GM13977 (cell line): ENCODE measurements around the gene SNX27.
"Not testable (repeated sequence)": the region's sequence is repeated elsewhere in the genome, so short reads cannot be mapped to it uniquely, and the experiment has no call there.

Source experiments
- DNase-seq: peaks from one replicate; pipeline ENCODE4 v3.0.0; 2012; ENCODE audit warnings: low spot score
- CTCF ChIP-seq: IDR thresholded peaks from 2 replicates; pipeline ENCODE4 v1.5.1; 2012; ENCODE audit warnings: mild to moderate bottlenecking, control low read depth; ENCODE audit not compliant: insufficient read depth; ENCODE audit errors: extremely low read depth, missing control alignments
- in situ Hi-C: fragments of 300-500 bp; cut with MboI; formaldehyde crosslinking; loops from one replicate; pipeline ENCODE4 v1.12.0; 2022; ENCODE audit warnings: low sequenced_read_pairs, low pct_unique_long_range_greater_than_20kb, mixed read lengths, inconsistent platforms; ENCODE audit not compliant: unreplicated experiment

Gene SNX27

GRCh38 chr1:151638074-151638775 is 26.4 kb downstream of the SNX27 start:
- in situ Hi-C loops: no loop called here
- TF ChIP-seq CTCF: no peak
- DNase-seq: no peak

GRCh38 chr1:151638812-151639211 is 27.0 kb downstream of the SNX27 start:
- in situ Hi-C loops: no loop called here
- DNase-seq: no peak
- no peak for TF ChIP-seq CTCF

DNA sequence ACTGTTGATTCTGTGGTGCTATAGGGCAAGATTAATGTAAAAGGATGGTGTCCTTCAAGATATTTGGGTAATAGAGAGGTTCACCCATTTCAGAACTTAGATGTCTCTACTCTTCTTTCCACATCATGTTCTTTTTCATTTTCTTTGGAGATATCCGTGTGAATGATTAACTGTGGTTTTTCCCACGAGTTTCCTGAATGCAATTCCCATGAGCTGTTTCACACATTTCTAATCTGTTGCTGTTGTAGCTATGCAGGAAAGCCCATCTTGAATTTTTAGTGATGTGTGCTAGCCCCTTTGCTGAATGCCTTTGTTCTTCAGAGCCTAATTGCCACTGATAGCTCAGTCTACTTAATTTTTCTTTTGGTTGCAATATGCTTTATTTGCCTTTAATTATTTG is 27.6 kb downstream of the SNX27 start:
- TF ChIP-seq CTCF: no peak
- in situ Hi-C loops: no loop called here
- DNase-seq: no peak

DNA sequence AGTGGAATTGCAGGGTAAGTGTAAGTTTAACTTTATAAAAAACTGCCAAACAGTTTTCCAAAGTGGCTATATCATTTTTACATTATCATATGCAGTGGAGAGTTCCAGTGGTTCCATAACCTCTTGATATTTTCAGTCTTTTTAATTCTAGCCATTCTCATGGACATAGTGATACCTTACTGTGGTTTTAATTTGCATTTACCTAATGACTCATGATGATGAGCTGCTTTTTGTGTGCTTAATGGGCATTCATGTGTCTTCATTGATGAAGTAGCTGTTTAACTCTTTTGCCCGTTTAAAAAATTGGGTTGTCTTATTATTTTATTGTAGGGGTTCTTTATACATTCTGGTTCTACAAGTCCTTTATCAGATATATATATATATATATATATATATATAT is 29.4 kb downstream of the SNX27 start:
- no peak for TF ChIP-seq CTCF
- DNase-seq: no peak
- in situ Hi-C loops: no loop called here

DNA sequence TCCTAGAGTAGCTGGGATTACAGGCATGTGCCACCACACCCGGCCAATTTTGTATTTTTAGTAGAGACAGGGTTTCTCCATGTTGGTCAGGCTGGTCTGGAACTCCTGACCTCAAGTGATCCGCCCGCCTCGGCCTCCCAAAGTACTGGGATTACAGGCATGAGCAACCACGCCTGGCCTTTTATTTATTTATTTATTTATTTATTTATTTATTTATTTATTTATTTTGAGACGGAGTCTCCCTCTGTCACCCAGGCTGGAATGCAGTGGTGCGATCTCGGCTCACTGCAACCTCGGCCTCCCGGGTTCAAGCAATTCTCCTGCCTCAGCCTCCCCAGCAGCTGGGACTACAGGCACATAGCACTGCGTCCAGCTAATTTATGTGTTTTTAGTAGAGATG is 31.2 kb downstream of the SNX27 start:
- in situ Hi-C loops, DNase-seq: not testable (repeated sequence)

DNA sequence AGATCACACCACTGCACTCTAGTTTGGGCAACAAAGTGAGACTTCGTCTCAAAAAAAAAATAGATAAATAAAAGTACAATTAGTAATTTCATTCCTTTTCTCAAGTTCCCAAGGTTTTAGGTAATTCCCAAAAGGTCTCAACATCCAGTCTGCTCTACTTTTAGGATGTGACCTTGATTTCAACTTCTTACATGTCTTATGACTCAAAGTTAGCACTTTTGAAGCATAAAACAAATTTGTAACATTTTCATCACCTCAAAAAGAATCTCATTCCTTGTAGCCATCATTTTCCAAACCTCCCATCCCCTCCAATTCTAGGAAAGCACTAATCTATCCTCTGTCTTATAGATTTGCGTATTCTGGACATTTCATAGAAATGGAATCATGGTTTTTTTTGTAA is 32.2 kb downstream of the SNX27 start:
- in situ Hi-C loops: no loop called here
- TF ChIP-seq CTCF: no peak

DNA sequence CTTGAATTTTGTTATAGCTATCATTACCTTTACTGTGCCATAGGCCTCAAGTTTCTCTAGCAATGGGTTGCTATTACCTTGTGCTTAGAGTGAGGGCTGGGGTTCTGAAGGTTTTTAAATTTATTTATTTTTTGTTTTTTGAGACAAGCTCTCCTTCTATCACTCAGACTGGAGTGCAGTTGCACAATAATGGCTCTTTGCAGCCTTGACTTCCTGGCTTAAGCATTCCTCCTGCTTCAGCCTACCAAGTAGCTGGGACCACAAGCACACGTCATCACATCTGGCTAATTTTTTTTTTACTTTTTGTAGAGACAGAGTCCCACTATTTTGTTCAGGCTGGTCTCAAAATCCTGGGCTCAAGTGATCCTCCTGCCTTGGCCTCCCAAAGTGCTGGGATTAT is 41.5 kb downstream of the SNX27 start:
- in situ Hi-C loops: no loop called here
- no peak for TF ChIP-seq CTCF
- DNase-seq: no peak

More for the DNA sequence above, 32.2 kb downstream of the SNX27 start:
- no peak for DNase-seq
